Measurements from ENCODE around the gene CFAP77. TPM values are rescaled to one million over a fixed set of nuclear protein-coding genes. Genes with fewer than 3 reads are reported as not detected.

The CFAP77 gene
- polyA plus RNA-seq (2012; rRNA removed): 0.67 and 1.1 TPM in 2 replicates
- 0.31 and 0.35 TPM in 2 replicates for polyA plus RNA-seq (2012; cell fraction: cytosol; rRNA removed)
- polyA plus RNA-seq (2012; cell fraction: nucleus; rRNA removed): 1.8 and 3.0 TPM in 2 replicates

GRCh38 chr9:132409828-132410528, at the start of gene CFAP77:
TSS of gene CFAP77 (plus strand) at chr9:132410211. CDS start at chr9:132410272, 61 bp downstream.
- H3K4me2 ChIP-seq: peak within 1 kb of the TSS; percentile 88
- H2AFZ ChIP-seq (ENCODE audit: low read depth): peak within 1 kb of the TSS; percentile 100
- peak within 1 kb of the TSS; percentile 67 to 76 for H3K4me3 ChIP-seq (ENCODE audit: low read depth in 2 of 2, low read length in 1 of 2)
- H3K27me3 ChIP-seq (ENCODE audit: insufficient read depth): no peaks in the 10 kb centered on the region
- H3K4me1 ChIP-seq (ENCODE audit: control insufficient read depth in 1 of 2, insufficient read depth in 2 of 2, low read depth in 1 of 2, low read length in 1 of 2): peaks cover 0 to 27% of the 10 kb centered on the region in 2 experiments; a peak in 2 of 4 replicates
- no peaks in the 10 kb centered on the region for H3K36me3 ChIP-seq (replicated peaks in 1 of 2; ENCODE audit: control insufficient read depth in 1 of 2, insufficient read depth in 2 of 2, low read length in 1 of 2)
- no peaks in the 10 kb centered on the region for H3K9me2 ChIP-seq
- peak; percentile 88 for DNase-seq
- POLR2A ChIA-PET: interaction anchor here (0.6 kb wide), 1 partner anchor 92 kb away, joined by 3 read pairs; no protein-coding TSS in a partner anchor
- H3K9me3 ChIP-seq: no peaks in the 10 kb centered on the region
- peak within 1 kb of the TSS; percentile 89 for H3K9ac ChIP-seq
- WGBS (ENCODE audit: low lambda C conversion rate): 4% methylated on average over 8 of the region's 69 CpGs
- H3K79me2 ChIP-seq (ENCODE audit: insufficient read depth): peaks cover 20% of the 10 kb centered on the region
- CTCF ChIA-PET: interaction anchor here (0.9 to 9.5 kb wide), 5 partner anchors 98 to 396 kb away, joined by 3 to 72 read pairs (median 3); partner anchors contain the start of genes DDX31 and GTF3C4
- TF ChIP-seq FOXJ3 (CRISPR knock-in tag; IDR thresholded peaks at IDR 0.05) (no peak), MEF2A (IDR thresholded peaks at IDR 0.05; ENCODE audit: borderline replicate concordance, low read depth) (no peak), FOXM1 (IDR thresholded peaks at IDR 0.05; ENCODE audit: low read depth) (peak; percentile 45; the same call in 1 of the 2 replicates), JUND (IDR thresholded peaks at IDR 0.05) (peak; percentile 27; the same call in 1 of the 2 replicates), EP300 (IDR thresholded peaks at IDR 0.05; ENCODE audit: borderline replicate concordance in 1 of 2, low read depth in 1 of 2, low read length in 1 of 2) (peak in 1 of 2 experiments; percentile 52; a peak in 1 of 4 replicates)
- peak within 1 kb of the TSS in 1 of 2 experiments; percentile 54; a peak in 3 of 4 replicates for H3K27ac ChIP-seq (ENCODE audit: low read depth in 2 of 2, low read length in 1 of 2)
- peaks cover 8% of the 10 kb centered on the region for H3F3A ChIP-seq (replicated peaks; ENCODE audit: insufficient read depth)
- no peaks in the 10 kb centered on the region for H4K20me1 ChIP-seq (ENCODE audit: insufficient read depth)

GRCh38 chr9:132364068-132364467, 45.9 kb upstream of the CFAP77 start:
- Histone ChIP-seq H3K9me2 (no peaks in the 10 kb centered on the region), H2AFZ (ENCODE audit: low read depth) (no peak overlapping the region), H3K4me2 (no peak overlapping the region), H3F3A (replicated peaks; ENCODE audit: insufficient read depth) (peaks cover 8% of the 10 kb centered on the region), H3K79me2 (ENCODE audit: insufficient read depth) (no peaks in the 10 kb centered on the region), H3K9me3 (no peaks in the 10 kb centered on the region), H3K36me3 (replicated peaks in 1 of 2; ENCODE audit: control insufficient read depth in 1 of 2, insufficient read depth in 2 of 2, low read length in 1 of 2) (no peaks in the 10 kb centered on the region), H3K4me1 (ENCODE audit: control insufficient read depth in 1 of 2, insufficient read depth in 2 of 2, low read depth in 1 of 2, low read length in 1 of 2) (no peaks in the 10 kb centered on the region; a peak in 1 of 4 replicates), H3K9ac (no peak overlapping the region), H3K27me3 (ENCODE audit: insufficient read depth) (no peaks in the 10 kb centered on the region), H3K4me3 (ENCODE audit: low read depth in 2 of 2, low read length in 1 of 2) (no peak overlapping the region), H3K27ac (ENCODE audit: low read depth in 2 of 2, low read length in 1 of 2) (no peak overlapping the region), H4K20me1 (ENCODE audit: insufficient read depth) (no peaks in the 10 kb centered on the region)
- ChIA-PET POLR2A (no interaction called here), CTCF (no interaction called here)
- WGBS (ENCODE audit: low lambda C conversion rate): 93% methylated on average over 9 of the region's 9 CpGs
- no peak for DNase-seq
- TF ChIP-seq RCOR1 (IDR thresholded peaks at IDR 0.05; ENCODE audit: low read length) (no peak), USF2 (IDR thresholded peaks at IDR 0.05; ENCODE audit: borderline replicate concordance, low read depth, low read length) (no peak), SIN3A (IDR thresholded peaks at IDR 0.05; ENCODE audit: borderline replicate concordance, low read depth, low read length) (no peak)

GRCh38 chr9:132365986-132366385, 44.0 kb upstream of the CFAP77 start:
- no peak for DNase-seq
- no peak for TF ChIP-seq TEAD4 (IDR thresholded peaks at IDR 0.05; ENCODE audit: borderline replicate concordance, insufficient read depth)
- no peak for TF ChIP-seq FOXJ3 (CRISPR knock-in tag; IDR thresholded peaks at IDR 0.05)
- no peak for TF ChIP-seq RCOR1 (IDR thresholded peaks at IDR 0.05; ENCODE audit: low read length)
- no peak for TF ChIP-seq PBX3 (IDR thresholded peaks at IDR 0.05)
- no peak for TF ChIP-seq YY1 (IDR thresholded peaks at IDR 0.05; ENCODE audit: low read depth)
- no peak for TF ChIP-seq GATA2 (CRISPR knock-in tag; IDR thresholded peaks at IDR 0.05)
- H3K4me2 ChIP-seq: no peak overlapping the region
- no peak overlapping the region for H3K27ac ChIP-seq (ENCODE audit: low read depth in 2 of 2, low read length in 1 of 2)
- ChIA-PET CTCF (interaction anchor here (0.6 kb wide), 1 partner anchor 181 kb away, joined by 3 read pairs; no protein-coding TSS in a partner anchor), POLR2A (no interaction called here)
- H3K9ac ChIP-seq: no peak overlapping the region
- H3K27me3 ChIP-seq (ENCODE audit: insufficient read depth): no peaks in the 10 kb centered on the region
- H3K9me3 ChIP-seq: no peaks in the 10 kb centered on the region
- no peak overlapping the region for H3K4me3 ChIP-seq (ENCODE audit: low read depth in 2 of 2, low read length in 1 of 2)
- H3K4me1 ChIP-seq (ENCODE audit: control insufficient read depth in 1 of 2, insufficient read depth in 2 of 2, low read depth in 1 of 2, low read length in 1 of 2): no peaks in the 10 kb centered on the region; a peak in 1 of 4 replicates
- H3F3A ChIP-seq (replicated peaks; ENCODE audit: insufficient read depth): peaks cover 8% of the 10 kb centered on the region
- H2AFZ ChIP-seq (ENCODE audit: low read depth): peak overlapping the region; percentile 21; the same call in 1 of the 2 replicates
- no peaks in the 10 kb centered on the region for H3K79me2 ChIP-seq (ENCODE audit: insufficient read depth)
- no peaks in the 10 kb centered on the region for H4K20me1 ChIP-seq (ENCODE audit: insufficient read depth)
- H3K9me2 ChIP-seq: no peaks in the 10 kb centered on the region
- 59% methylated on average over 3 of the region's 3 CpGs for WGBS (ENCODE audit: low lambda C conversion rate)
- no peaks in the 10 kb centered on the region for H3K36me3 ChIP-seq (replicated peaks in 1 of 2; ENCODE audit: control insufficient read depth in 1 of 2, insufficient read depth in 2 of 2, low read length in 1 of 2)
